Forelimb muscle (tissue), 1 donor: ENCODE results near the gene LTBP1. TPM values are rescaled to one million over a fixed set of nuclear protein-coding genes. Genes with fewer than 3 reads are reported as not detected.

Experiments
- DNase-seq: peaks from one replicate; pipeline ENCODE4 v3.0.0-alpha.2; 2013; ENCODE audit warnings: low read depth
- polyA plus RNA-seq: library from polyadenylated mRNA; unstranded; fragments of 120-200 nt; gene quantifications from one replicate; pipeline ENCODE4 v1.2.1, GENCODE V29; 2013; ENCODE audit not compliant: insufficient read length

LTBP1 gene
- polyA plus RNA-seq, 1 donor: 51.1 TPM

- no peak for DNase-seq
These were observed 15.2 kb upstream of the LTBP1 start for GRCh38 chr2:32931519-32931918.

GRCh38 chr2:32931945-32932709, 14.6 kb upstream of the LTBP1 start:
- no peak for DNase-seq

GRCh38 chr2:32932825-32933755, 13.7 kb upstream of the LTBP1 start:
- DNase-seq: no peak

- no peak for DNase-seq
These were observed 13.0 kb upstream of the LTBP1 start for GRCh38 chr2:32933756-32934095.

- no peak for DNase-seq
These were observed 8.9 kb upstream of the LTBP1 start for GRCh38 chr2:32937602-32938448.

- DNase-seq: no peak
These were observed 7.8 kb upstream of the LTBP1 start for GRCh38 chr2:32938934-32939333.

GRCh38 chr2:32940316-32940997, 6.3 kb upstream of the LTBP1 start:
- DNase-seq: no peak

GRCh38 chr2:32941944-32942690, 4.6 kb upstream of the LTBP1 start:
- no peak for DNase-seq

- DNase-seq: no peak
These were observed 3.8 kb upstream of the LTBP1 start for GRCh38 chr2:32942793-32943485.

- DNase-seq: no peak
These were observed 1.5 kb upstream of the LTBP1 start for GRCh38 chr2:32945286-32945685.

- DNase-seq: no peak
These were observed 327 bp downstream of the LTBP1 start for GRCh38 chr2:32947076-32947483.

- no peak for DNase-seq
These were observed 861 bp downstream of the LTBP1 start for GRCh38 chr2:32947484-32948143.

- no peak for DNase-seq
These were observed 1.5 kb downstream of the LTBP1 start for GRCh38 chr2:32948266-32948665.

- DNase-seq: no peak
These were observed 2.5 kb downstream of the LTBP1 start for GRCh38 chr2:32949260-32949659.

- DNase-seq: no peak
These were observed 4.9 kb downstream of the LTBP1 start for GRCh38 chr2:32951672-32952071.

GRCh38 chr2:32952761-32953476, 6.2 kb downstream of the LTBP1 start:
- no peak for DNase-seq

GRCh38 chr2:32954206-32954605, 7.5 kb downstream of the LTBP1 start:
- no peak for DNase-seq

GRCh38 chr2:32958821-32959220, 12.1 kb downstream of the LTBP1 start:
- DNase-seq: no peak

GRCh38 chr2:32960238-32960637, 13.5 kb downstream of the LTBP1 start:
- DNase-seq: no peak
